HG02973 (cell line): ENCODE measurements around the gene GLS2.
"Not testable (repeated sequence)": the region's sequence is repeated elsewhere in the genome, so short reads cannot be mapped to it uniquely, and the experiment has no call there.

ENCODE experiments used
- ATAC-seq: cut with Tn5 transposase; IDR thresholded peaks from one replicate; pipeline ENCODE4 v1.9.1; 2021; ENCODE audit warnings: moderate library complexity; ENCODE audit not compliant: unreplicated experiment

The GLS2 gene

DNA sequence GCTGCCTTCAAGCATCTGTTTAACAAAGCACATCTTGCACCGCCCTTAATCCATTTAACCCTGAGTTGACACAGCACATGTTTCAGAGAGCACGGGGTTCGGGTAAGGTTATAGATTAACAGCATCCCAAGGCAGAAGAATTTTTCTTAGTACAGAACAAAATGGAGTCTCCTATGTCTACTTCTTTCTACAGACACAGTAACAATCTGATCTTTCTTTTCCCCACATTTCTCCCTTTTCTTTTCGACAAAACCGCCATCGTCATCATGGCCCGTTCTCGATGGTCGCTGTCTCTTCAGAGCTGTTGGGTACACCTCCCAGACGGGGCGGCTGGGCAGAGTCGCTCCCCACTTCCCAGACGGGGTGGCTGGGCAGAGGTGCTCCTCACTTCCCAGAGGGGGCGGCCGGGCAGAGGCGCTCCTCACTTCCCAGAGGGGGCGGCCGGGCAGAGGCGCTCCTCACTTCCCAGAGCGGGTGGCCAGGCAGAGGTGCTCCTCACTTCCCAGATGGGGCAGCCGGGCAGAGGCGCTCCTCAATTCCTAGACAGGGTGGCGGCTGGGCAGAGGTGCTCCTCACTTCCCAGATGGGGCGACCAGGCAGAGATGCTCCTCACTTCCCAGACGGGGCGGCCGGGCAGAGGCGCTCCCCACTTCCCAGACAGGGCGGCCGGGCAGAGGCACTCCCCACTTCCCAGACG is 5.6 kb upstream of the GLS2 start:
- not testable (repeated sequence) for ATAC-seq

DNA sequence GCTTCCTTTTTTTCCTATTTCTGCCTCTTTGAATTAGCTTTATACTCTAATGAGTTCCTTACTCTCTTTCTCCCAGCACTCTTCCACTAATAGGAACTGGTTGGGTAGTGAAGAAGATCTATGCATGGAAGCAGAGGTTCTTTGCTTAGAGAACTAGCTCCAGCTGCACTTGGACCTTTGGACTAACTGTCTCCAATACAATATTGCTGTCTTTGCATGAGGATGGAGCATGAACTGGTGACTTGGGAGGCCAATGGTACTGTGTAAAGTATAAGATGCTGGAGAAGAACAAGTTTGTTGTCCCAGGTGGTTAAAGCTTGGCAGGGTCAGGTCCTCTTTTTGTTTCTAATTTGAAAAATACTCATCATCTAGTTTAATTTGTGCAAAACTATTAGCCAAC is 2.4 kb upstream of the GLS2 start:
- ATAC-seq: no peak

DNA sequence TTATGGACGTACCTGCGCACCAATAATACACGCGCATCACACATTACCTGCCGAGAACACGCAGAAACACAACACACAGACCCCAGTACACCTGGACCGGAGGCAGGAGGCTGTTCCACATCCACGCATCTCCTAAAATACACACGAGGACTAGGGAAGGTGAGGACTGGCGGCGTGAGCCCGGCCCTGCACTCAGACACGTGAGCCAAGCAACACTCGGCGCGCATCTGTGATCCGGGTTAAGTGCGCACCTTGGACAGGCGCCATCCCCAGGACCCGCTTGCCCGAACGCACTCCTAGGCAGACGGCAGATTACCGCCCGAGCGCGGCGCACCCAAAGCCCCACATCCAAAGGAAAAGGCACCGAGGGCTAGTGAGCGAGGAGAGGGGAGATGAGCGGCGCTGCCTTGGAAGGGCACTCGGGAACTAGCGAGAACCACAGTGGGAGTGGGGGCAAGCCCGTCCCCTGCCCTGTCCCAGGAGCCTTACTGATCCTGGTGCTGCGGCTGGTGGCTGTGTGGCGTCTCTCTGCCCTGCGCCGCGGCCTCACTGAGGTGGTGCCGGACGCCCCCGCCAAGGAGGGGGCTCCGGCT is 417 bp downstream of the GLS2 start:
- ATAC-seq: peak; percentile 30

DNA sequence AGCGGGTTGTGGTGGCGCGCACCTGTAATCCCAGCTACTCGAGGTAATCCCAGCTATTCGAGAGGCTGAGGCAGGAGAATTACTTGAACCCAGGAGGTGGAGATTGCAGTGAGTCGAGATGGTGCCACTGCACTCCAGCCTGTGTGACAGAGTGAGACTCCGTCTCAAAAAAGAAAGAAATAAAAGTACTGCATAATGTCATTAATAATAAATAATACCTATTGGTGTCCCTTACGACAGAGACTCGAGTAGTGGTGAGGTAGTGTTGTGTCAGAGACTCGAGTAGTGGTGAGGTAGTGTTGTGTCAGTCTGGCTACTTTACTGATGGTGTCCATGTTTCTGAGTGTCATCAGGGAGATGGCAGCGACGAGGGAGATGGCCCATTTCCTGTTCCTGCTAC is 1.3 kb downstream of the GLS2 start:
- ATAC-seq: no peak

DNA sequence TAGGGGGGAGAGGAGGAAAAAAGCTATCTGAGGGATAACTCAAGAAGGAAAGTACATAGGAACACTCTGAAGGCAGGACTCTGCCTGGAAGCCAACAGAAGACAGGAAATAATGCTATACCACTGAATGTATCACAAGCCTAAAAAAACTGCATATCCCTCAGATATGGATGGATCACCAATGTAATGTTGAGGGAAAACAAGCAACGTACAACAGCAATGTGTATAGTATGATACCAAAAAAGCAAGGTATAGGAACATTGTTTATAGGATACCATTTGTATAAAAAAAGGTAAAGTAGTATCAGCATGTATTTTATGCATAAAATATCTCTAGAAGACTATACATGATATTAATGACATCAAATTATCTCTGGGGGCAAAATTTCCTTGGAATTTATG is 3.4 kb downstream of the GLS2 start:
- no peak for ATAC-seq

DNA sequence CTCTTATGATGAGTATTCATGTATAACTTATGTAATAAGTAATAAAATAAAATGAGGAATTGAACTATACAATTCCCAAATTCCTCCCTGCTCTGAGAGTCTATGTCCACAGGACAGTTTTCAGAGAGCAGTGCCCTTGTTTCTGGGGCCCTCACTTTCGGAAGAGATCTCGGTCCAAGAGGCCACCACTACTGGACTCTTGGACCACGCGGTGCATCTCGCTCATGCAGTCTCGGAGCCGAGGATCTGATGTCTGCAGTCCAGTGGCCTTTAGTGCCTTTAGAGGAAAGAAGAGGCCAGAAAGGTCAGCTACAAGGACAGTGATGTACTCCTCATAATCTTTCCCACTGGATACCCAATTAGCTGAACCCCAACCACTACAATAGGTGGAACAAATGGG is 8.3 kb downstream of the GLS2 start:
- ATAC-seq: no peak

DNA sequence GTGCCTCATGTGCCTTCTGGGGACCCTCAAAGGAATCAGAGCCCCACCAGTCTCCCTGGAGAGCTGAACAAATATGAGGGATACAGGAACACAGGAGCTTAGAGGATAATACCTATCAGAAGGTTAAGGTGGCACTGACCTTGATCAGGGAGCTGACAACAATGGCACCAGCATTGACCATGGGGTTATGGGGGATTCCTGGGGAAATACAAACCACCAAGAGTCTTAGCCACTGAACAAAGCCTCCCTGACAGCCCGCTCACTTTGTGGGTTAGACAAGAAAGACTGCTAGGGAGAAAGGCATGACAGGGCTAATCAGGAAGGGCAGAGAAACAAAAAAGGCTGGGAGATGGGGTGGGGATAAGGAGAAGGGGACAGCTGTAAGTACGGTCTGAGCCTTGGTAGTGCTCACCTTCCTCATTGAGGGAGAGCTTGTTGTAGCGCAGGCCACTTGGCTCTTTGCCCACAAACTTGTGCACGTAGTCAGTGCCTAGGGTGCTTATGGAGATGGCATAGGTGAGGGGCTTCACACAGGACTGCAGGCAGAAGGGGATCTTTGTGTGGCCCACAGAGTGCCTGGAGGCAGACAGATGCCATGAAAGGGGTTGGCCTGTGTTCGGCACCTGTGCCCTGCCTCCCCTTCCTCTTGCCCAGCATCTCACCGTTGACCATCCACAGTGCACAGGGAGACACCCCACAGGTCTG is 10.3 kb downstream of the GLS2 start:
- no peak for ATAC-seq

DNA sequence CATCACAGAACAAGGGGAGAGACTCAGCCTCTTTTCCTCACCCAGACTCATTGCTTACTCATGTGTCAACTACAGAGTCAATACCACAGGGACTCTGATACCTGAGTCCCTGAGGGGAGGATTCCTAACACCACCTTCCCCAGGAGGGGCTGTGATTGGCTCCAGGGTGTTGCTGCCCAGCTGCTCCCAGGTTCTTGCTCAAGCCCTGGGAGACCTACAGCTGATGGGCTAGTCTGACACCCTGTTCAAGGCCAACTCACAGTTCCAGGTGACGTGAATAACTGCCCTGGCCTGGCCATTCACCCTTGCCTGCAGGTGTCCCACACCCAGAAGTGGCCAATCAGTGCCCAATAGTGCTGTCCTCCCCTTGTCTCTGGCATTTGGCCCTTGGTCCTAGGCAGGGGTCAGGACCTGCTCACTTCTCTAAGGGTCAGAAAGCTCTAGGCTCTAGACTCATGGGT is 11.0 kb downstream of the GLS2 start:
- ATAC-seq: no peak

DNA sequence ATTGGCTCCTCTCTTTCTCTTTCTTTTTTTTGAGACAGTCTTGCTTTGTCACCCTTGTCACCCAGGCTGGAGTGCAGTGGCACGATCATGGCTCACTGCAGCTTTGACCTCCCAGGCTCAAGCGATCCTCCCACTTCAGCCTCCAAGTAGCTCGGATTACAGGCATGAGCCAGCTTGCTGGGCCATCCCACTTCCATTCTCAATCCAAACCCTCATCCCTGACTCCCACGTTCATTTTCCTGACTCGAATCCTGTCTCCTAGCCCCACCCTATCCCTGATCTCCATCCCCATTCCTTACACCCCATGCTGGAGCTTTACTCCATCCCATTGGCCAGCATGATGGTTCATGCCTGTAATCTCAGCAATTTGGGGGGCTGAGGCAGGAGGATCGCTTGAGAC is 11.8 kb downstream of the GLS2 start:
- no peak for ATAC-seq

DNA sequence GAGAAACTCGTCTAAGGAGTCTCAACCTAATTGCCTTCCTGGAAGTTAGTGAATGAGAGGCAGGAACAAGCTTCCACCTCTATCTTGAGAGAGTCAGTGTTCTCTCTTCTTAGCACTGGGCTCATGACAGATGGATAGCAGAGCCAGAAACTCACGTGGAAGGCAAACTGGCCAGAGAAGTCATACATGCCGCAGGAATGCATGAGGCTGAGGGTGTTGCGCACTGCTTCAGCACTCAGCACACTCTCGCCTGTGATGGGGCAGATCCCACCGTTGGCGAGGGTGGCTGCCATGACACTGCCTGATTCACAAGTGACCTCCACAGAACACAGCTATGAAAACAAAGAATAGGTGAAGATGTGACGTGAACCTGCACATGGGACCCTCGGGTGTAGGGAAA is 13.6 kb downstream of the GLS2 start:
- ATAC-seq: no peak

DNA sequence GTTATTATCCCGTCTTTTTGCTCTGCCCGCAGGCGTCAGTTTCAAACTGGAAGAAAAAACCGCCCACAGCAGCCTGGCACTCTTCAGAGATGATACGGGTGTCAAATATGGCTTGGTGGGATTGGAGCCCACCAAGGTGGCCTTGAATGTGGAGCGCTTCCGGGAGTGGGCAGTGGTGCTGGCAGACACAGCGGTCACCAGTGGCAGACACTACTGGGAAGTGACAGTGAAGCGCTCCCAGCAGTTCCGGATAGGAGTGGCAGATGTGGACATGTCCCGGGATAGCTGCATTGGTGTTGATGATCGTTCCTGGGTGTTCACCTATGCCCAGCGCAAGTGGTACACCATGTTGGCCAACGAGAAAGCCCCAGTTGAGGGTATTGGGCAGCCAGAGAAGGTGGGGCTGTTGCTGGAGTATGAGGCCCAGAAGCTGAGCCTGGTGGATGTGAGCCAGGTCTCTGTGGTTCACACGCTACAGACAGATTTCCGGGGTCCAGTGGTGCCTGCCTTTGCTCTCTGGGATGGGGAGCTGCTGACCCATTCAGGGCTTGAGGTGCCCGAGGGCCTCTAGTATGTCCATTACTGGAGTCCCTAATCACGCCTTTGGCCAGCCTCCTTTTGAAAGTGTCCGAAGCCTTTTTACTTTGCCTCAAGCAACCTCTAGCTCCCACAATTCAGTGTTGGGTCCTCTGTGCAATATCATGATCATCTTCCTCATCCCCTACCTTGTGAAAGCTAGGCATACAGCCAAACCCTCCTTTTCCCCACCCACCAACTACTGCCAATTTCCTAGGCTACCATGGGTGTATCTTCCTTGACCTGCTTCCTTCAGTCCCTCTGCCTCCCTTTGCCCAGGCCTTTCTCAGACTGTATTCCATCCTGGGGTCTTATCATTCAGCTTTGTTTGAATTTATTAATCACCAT is 18.7 kb downstream of the GLS2 start:
- ATAC-seq: no peak

DNA sequence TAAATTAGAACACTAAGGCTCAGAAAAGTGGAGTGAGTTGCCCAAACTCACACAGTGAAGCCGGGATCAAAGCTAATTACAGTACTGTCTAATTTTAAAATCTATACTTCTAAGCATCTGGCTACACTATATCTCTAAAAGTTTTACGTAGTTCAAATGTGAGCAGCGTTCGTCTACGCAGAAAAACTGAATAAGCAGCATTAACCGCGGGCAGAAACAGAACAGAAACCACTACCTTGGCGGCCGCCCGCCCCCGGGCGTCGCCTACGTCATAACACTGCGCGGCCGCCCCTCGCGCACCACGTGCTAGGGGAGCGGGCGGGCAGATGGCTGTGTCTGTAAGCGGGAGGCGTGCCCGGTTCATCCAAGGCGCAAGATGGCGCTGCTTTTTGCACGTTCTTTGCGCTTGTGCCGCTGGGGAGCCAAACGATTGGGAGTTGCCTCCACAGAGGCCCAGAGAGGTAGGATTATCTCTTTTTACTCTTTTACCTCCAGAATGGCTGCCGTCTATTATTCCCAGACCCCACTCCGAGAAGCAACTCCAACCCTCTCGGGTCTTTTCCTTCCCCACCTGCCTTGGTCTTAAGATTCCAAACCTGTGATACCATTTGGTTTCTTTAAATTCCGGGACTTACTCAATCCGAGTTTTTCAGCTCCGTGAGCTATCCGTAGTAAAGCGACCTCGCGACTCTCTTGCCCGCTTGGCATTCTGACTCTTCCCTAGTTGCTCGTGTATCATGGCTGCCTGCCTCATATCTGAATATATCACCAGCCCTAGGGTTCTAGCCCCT is 19.6 kb downstream of the GLS2 start, which contains the start of gene SPRYD4:
TSS of gene SPRYD4 (plus strand) at position 363 of the 791 bp plus-strand sequence. CDS start at position 377, 14 bp downstream.
- peak; percentile 76 for ATAC-seq

DNA sequence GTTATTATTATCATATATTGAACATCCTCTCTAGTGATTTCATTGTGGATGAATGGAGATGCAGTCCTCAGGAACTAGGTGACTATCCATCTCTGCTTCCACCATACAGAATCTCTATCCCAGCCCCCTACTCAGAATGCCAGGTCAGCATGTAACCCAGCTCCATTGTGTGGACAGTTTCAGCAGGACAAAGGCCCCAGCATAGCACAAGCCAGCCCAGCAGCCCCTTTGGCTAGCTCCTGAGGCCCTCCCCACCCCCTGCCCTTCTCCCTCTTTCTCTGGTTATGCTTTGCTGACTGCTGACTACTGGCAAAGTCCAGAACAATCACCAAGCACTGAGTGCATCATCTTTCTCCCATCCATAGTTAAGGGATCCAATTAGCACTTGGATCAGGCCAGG is 25.4 kb downstream of the GLS2 start:
- ATAC-seq: no peak

DNA sequence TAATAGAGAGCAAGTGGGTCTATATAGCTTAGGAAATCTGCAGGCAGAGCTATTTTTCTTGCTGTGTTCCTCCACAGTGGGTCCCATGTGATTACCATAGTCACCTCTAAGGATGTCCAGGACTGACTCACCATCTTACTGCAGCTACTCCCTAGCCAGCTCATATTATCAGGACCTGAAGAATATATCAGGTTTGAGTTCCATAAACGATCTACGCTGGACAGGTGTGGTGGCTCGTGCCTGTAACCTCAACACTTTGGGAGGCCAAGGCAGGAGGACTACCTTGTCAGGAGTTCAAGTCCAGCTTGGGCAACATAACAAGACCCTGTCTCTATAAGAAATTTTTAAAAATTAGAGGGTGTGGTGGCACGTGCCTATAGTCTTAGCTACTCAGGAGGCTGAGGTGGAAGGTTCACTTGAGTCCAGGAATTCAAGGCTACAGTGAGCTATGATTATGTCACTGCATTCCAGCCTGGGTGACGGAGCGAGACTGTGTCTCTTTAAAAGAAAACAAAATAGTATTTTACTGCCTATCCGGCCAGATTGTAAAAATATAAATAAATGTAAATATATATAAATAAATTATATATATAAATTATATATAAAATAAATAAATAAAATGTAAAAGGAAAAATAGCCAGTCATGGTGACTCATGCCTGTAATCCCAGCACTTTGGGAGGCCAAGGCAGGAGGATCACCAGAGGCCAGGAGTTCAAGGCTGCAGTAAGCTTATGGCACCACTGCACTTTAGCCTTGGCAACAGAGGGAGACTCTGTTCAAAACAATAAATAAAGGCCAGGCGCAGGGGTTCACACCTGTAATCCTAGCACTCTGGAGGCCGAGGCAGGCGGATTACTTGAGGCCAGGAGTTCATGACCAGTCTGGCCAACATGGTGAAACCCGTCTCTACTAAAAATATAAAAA is 26.5 kb downstream of the GLS2 start:
- ATAC-seq: no peak

DNA sequence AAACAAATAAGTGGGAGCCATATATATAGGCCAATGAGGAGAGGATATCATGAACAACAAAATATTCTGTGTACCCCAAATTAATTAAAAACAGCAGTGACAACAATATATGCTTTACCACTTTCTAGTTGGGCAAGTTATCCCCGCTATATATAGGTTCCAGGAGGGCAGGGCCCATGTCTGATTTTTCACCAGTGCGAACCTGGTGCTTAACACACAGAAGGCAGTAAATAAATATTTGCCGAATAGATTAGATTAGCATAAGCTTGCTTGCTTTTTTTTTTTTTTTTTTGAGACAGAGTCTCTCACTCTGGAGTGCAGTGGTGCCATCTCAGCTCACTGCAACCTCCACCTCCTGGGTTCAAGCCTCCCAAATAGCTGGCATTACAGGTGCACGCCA is 30.1 kb downstream of the GLS2 start:
- no peak for ATAC-seq

DNA sequence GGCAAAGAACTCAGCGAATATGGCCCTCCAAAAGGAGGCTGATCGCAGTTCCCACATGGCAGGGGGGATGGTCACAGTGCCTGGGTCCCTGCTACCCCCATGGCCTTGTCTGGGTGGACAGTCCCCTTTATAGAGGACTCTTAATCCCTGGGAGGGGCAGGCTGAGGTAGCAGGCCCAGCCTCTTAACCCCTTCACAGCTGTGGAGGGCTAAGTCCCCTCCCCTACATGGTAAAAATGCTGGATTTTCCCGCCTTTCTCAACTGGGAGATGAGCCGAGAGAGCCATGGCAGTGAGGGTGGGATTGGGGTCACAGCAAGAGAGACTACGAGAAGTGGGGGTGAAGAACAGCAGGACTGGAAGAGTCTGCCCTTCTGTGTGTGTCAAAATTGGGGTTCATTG is 33.4 kb downstream of the GLS2 start, which contains the start of gene MIP:
TSS of gene MIP (minus strand) at position 101 of the 400 bp plus-strand sequence. CDS start at position 57, 44 bp downstream.
- ATAC-seq: no peak

DNA sequence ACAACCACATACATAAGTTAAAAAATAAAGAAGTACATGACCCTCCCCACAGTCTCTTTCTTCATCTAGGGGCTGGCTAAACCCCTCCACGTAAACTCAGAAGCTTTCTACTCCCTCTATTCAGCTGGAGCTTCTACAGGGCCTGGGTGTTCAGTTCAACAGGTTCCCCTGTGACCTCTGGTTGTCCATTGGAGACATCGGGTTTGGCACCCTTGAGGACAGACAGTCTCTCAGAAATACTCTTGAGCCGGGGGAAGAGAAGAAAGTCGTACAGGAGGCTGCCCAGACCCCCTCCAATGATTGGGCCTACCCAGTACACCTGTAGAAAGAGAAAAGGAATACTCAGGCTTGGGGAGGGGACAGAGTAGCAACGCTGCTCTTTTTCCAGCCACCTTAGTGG is 36.8 kb downstream of the GLS2 start:
- ATAC-seq: no peak

DNA sequence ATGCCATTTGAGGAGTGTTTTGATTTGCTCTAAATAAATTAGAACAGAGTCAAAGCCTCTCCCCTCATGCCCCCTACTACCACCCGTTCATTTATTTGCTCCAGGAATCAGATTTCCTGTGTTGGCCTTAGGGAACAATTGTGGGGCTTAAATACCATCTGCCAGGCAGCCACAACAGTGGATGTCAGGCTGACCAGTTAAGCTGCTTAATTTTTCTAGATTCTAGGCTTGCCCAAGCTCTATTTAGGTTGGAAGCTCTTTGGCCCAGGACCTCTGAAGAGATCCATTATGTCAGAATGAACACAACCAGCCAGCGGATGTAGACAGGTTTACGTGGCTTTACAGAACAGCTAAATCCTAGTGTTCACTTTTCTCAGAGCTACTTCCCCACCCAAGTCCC is 37.7 kb downstream of the GLS2 start:
- no peak for ATAC-seq

DNA sequence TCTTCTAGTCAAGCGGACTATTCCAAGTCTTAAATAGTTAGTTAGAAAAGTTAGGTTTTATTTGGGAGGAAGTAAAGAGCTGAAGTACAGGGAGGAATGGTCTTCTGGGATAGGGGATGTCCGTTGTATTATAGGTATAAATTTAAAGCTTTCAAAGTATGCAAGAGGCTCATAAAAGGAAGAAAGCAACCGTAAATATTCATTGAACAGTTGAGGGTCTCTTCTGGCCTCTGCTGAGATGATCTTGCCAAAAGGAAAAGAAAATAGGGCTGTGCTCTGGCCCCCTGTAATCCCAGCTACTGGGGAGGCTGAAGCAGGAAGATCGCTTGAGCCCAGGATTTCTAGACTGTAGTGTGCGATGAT is 38.4 kb downstream of the GLS2 start:
- ATAC-seq: no peak
